Panc1 (cell line): ENCODE measurements around the gene TSHZ3. TPM values are rescaled to one million over a fixed set of nuclear protein-coding genes. Genes with fewer than 3 reads are reported as not detected.

Source experiments
- ATAC-seq: fragments of 200-7000 bp; cut with Tn5 transposase; 2 replicates; pipeline ENCODE4 v1.9.1; 2020; ENCODE audit warnings: mild to moderate bottlenecking, moderate library complexity
- BruUV-seq: library from RNA; stranded (reverse); fragments of 400-500 nt; replicated peaks from 2 replicates; lab custom pipeline; 2021; lab: Mats Ljungman, UMichigan
- CTCF ChIA-PET: fragments of 300-600 bp; sonication (Branson Sonifier 250); formaldehyde crosslinking; loops from one replicate; lab custom pipeline; 2022; ENCODE audit warnings: antibody characterized with exemption; lab: Charles Lee
- POLR2A ChIA-PET: fragments of 300-600 bp; sonication (Branson Sonifier 250); formaldehyde crosslinking; loops from one replicate; lab custom pipeline; 2022; ENCODE audit warnings: antibody characterized with exemption; lab: Charles Lee
- DNase-seq: peaks from one replicate; pipeline ENCODE4 v3.0.0-alpha.2; 2010; ENCODE audit warnings: low read depth, low spot score
- H3K27ac ChIP-seq: 2 replicates; pipeline ENCODE4 v1.5.1; 2011; ENCODE audit warnings: mild to moderate bottlenecking, low read length, inconsistent platforms
- H3K27me3 ChIP-seq: fragments of 200-500 bp; sonication (Bioruptor generic); 2 replicates; pipeline ENCODE4 v1.6.0; 2014; ENCODE audit warnings: low read length, inconsistent platforms; ENCODE audit not compliant: control insufficient read depth, insufficient read depth
- H3K36me3 ChIP-seq: fragments of 200-500 bp; sonication (Bioruptor generic); 2 replicates; pipeline ENCODE4 v1.5.1; 2014; ENCODE audit warnings: inconsistent platforms, mild to moderate bottlenecking, low read length, moderate library complexity; ENCODE audit not compliant: control insufficient read depth, insufficient read depth
- H3K4me1 ChIP-seq: 2 replicates; pipeline ENCODE4 v1.5.1; 2011; ENCODE audit warnings: inconsistent platforms, mild to moderate bottlenecking, low read length, moderate library complexity; ENCODE audit not compliant: control insufficient read depth, insufficient read depth
- H3K4me3 ChIP-seq, 2 experiments: 2 replicates each; pipeline ENCODE4 v1.5.1; 2011 to 2012; ENCODE audit warnings: low read depth in 2 of 2, low read length in 2 of 2, mild to moderate bottlenecking in 2 of 2, inconsistent platforms in 1 of 2, moderate library complexity in 1 of 2
- H3K9me3 ChIP-seq: fragments of 200-500 bp; sonication (Bioruptor generic); 2 replicates; pipeline ENCODE4 v1.5.1; 2014; ENCODE audit warnings: low read depth, mild to moderate bottlenecking, inconsistent platforms, low read length, moderate library complexity; ENCODE audit not compliant: control insufficient read depth, insufficient read depth
- POLR2AphosphoS5 ChIP-seq: IDR thresholded peaks from 2 replicates; pipeline ENCODE4 v1.6.1; 2012; ENCODE audit warnings: mild to moderate bottlenecking, low read depth, low read length, moderate library complexity
- SIN3A ChIP-seq: IDR thresholded peaks from 2 replicates; pipeline ENCODE4 v1.6.1; 2012; ENCODE audit warnings: low read depth, mild to moderate bottlenecking, low read length, moderate library complexity, borderline replicate concordance; ENCODE audit not compliant: insufficient read depth
- TCF7L2 ChIP-seq: IDR thresholded peaks from 2 replicates; pipeline ENCODE4 v1.6.1; 2011; ENCODE audit warnings: mild to moderate bottlenecking, low read depth, low read length, inconsistent platforms
- in situ Hi-C: cut with HindIII; loops from 2 replicates; pipeline ENCODE4 v1.10.0; 2016; ENCODE audit warnings: low sequenced_read_pairs, low pct_unique_long_range_greater_than_20kb
- intact Hi-C: fragments of 100-400 bp; cut with micrococcal nuclease; formaldehyde crosslinking; loops from one replicate; pipeline ENCODE4 v1.10.0; 2022; ENCODE audit not compliant: unreplicated experiment
- total RNA-seq: library from RNA; stranded (reverse); gene quantifications from one replicate; pipeline ENCODE4 v1.2.1, GENCODE V29; 2021; ENCODE audit not compliant: unreplicated experiment
- TF ChIP-seq, protein P1 (sequence below): fragments of 450-650 bp; IDR thresholded peaks from 2 replicates; pipeline ENCODE4 v1.5.1; 2017; ENCODE audit warnings: mild to moderate bottlenecking
- TF ChIP-seq, protein P2 (sequence below), 2 experiments: IDR thresholded peaks; 2 replicates each; pipeline ENCODE4 v1.6.1; 2011 to 2012; ENCODE audit warnings: low read depth in 2 of 2, control low read depth in 1 of 2, low read length in 1 of 2, mild to moderate bottlenecking in 1 of 2, moderate library complexity in 1 of 2; ENCODE audit not compliant: insufficient read depth in 1 of 2

Gene TSHZ3
- total RNA-seq, 1 experiment from 2014 or later: 7.8 TPM

DNA sequence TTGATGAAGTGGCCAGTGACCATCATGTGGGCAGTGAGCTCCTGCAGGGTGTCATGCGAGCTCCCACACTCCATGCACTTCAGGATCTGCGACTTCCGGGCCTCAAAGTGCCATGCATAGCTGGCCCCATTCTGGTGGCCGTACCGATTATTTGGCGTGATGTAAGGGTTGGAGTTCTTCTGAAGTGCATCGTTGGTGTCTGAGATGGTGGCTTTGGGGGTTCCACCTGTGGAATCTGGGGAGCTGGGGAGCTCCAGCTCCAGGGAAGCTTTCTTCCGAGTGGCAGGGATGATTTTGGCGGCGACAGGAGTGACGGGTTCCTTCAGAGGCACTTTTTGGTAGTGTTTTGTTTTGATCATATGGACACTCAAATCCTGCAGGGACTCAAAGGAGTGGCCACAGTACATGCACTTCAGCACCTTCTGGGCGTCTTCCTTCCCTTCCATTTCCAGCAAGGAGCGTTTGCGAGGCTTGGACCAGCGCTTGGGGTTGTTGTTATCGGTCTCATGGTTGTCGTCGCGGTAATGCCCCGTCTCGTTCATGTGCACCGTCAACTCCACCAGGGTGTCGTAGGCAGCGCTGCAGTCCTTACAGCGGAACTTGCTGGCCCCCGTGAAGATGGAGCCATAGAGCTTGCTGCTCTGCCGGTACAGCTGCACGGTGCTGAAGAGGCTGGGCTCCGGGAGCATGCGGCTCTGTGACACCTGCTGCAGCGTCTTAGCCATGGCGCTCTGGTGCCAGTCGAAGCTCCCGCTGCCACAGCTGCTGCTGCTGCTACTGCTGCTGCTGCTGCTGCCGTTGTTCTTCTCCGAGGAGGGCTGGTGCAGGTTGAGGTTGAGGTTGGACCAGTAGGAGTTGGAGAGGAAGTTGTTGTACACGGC, 70.4 kb downstream of the TSHZ3 start:
- no peak for TF ChIP-seq SIN3A
- TF ChIP-seq, protein P1, sequence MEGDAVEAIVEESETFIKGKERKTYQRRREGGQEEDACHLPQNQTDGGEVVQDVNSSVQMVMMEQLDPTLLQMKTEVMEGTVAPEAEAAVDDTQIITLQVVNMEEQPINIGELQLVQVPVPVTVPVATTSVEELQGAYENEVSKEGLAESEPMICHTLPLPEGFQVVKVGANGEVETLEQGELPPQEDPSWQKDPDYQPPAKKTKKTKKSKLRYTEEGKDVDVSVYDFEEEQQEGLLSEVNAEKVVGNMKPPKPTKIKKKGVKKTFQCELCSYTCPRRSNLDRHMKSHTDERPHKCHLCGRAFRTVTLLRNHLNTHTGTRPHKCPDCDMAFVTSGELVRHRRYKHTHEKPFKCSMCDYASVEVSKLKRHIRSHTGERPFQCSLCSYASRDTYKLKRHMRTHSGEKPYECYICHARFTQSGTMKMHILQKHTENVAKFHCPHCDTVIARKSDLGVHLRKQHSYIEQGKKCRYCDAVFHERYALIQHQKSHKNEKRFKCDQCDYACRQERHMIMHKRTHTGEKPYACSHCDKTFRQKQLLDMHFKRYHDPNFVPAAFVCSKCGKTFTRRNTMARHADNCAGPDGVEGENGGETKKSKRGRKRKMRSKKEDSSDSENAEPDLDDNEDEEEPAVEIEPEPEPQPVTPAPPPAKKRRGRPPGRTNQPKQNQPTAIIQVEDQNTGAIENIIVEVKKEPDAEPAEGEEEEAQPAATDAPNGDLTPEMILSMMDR: no peak
- no peak for TF ChIP-seq TCF7L2
- no peak for TF ChIP-seq POLR2AphosphoS5
- TF ChIP-seq, protein P2, sequence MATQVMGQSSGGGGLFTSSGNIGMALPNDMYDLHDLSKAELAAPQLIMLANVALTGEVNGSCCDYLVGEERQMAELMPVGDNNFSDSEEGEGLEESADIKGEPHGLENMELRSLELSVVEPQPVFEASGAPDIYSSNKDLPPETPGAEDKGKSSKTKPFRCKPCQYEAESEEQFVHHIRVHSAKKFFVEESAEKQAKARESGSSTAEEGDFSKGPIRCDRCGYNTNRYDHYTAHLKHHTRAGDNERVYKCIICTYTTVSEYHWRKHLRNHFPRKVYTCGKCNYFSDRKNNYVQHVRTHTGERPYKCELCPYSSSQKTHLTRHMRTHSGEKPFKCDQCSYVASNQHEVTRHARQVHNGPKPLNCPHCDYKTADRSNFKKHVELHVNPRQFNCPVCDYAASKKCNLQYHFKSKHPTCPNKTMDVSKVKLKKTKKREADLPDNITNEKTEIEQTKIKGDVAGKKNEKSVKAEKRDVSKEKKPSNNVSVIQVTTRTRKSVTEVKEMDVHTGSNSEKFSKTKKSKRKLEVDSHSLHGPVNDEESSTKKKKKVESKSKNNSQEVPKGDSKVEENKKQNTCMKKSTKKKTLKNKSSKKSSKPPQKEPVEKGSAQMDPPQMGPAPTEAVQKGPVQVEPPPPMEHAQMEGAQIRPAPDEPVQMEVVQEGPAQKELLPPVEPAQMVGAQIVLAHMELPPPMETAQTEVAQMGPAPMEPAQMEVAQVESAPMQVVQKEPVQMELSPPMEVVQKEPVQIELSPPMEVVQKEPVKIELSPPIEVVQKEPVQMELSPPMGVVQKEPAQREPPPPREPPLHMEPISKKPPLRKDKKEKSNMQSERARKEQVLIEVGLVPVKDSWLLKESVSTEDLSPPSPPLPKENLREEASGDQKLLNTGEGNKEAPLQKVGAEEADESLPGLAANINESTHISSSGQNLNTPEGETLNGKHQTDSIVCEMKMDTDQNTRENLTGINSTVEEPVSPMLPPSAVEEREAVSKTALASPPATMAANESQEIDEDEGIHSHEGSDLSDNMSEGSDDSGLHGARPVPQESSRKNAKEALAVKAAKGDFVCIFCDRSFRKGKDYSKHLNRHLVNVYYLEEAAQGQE (IDR thresholded peaks at IDR 0.05; ENCODE audit: insufficient read depth in 1 of 2, low read depth in 2 of 2, low read length in 1 of 2): no peak
- Histone ChIP-seq H3K36me3 (no peaks in the 10 kb centered on the region), H3K9me3 (no peaks in the 10 kb centered on the region), H3K4me1 (peaks cover 4% of the 10 kb centered on the region; the same call in 1 of the 2 replicates), H3K27me3 (no peaks in the 10 kb centered on the region), H3K4me3 (no peak overlapping the region), H3K27ac (no peak overlapping the region)
- no TSS peak for BruUV-seq
- no peak for ATAC-seq
- no peak for DNase-seq
- intact Hi-C loops (no loop called here), in situ Hi-C loops (no loop called here)
- ChIA-PET POLR2A (no interaction called here), CTCF (no interaction called here)

DNA sequence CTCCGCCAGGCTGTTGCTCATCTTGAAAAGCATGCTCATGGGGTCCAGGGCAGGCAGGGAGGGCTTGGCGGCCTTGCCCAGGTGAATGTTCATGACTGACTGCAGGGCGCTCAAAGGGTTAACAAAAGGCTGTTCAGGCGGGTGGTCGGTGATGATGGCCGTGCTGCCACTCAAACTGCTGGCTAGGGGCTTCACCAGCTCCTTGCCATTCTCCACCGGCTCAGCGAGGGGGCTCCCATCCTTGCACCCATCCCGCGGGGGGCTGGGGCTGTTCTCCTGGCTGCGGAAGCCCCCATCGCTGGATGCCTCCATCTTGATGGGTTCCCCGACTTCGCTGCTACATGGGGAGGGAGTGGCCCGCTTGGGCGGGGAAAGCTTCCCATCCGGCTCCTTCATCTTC, 71.7 kb downstream of the TSHZ3 start:
- H3K27me3 ChIP-seq: no peaks in the 10 kb centered on the region
- no peak overlapping the region for H3K4me3 ChIP-seq
- CTCF ChIA-PET: no interaction called here
- intact Hi-C loops (no loop called here), in situ Hi-C loops (no loop called here)
- TF ChIP-seq TCF7L2 (no peak), POLR2AphosphoS5 (no peak), SIN3A (no peak)
- TF ChIP-seq, protein P2 (IDR thresholded peaks at IDR 0.05; ENCODE audit: insufficient read depth in 1 of 2, low read depth in 2 of 2, low read length in 1 of 2): no peak
- TF ChIP-seq, protein P1: no peak
- no TSS peak for BruUV-seq
- H3K27ac ChIP-seq: no peak overlapping the region
- POLR2A ChIA-PET: no interaction called here
- DNase-seq: no peak
- H3K9me3 ChIP-seq: no peaks in the 10 kb centered on the region
- H3K36me3 ChIP-seq: no peaks in the 10 kb centered on the region
- no peak for ATAC-seq
- peaks cover 4% of the 10 kb centered on the region; the same call in 1 of the 2 replicates for H3K4me1 ChIP-seq
